Measurements from ENCODE around the gene CARD6. TPM values are rescaled to one million over a fixed set of nuclear protein-coding genes. Genes with fewer than 3 reads are reported as not detected.

Gene CARD6
- total and polyA plus RNA-seq, 2 donors (not counting 1 experiment from before 2014, with no cell fraction given) = 0.72 to 2.7 TPM

- Histone ChIP-seq H2AFZ (ENCODE audit: insufficient read depth, low read depth, low read length, poor library complexity, severe bottlenecking) (no peak within 1 kb of the TSS), H3K79me2 (ENCODE audit: control insufficient read depth, insufficient read depth, low read length) (no peaks in the 10 kb centered on the region), H4K20me1 (ENCODE audit: control insufficient read depth, insufficient read depth, low read length, poor library complexity, severe bottlenecking) (no peaks in the 10 kb centered on the region), H3K4me1 (ENCODE audit: control insufficient read depth in 2 of 2, insufficient read depth in 2 of 2, low read length in 2 of 2) (no peaks in the 10 kb centered on the region), H3K27me3 (replicated peaks in 1 of 4; ENCODE audit: control extremely low read depth in 1 of 4, control insufficient read depth in 3 of 4, insufficient read depth in 4 of 4, low read length in 3 of 4) (peaks cover 0 to 3% (median 0%) of the 10 kb centered on the region in 4 experiments), H3K36me3 (replicated peaks in 1 of 2; ENCODE audit: control extremely low read depth in 1 of 2, control insufficient read depth in 1 of 2, extremely low read depth in 1 of 2, insufficient read depth in 2 of 2, low read length in 1 of 2) (no peaks in the 10 kb centered on the region), H3K9me3 (ENCODE audit: control extremely low read depth in 1 of 3, control insufficient read depth in 2 of 3, insufficient read depth in 1 of 3, low read length in 2 of 3) (no peaks in the 10 kb centered on the region), H3K27ac (ENCODE audit: low read length in 2 of 2) (no peak within 1 kb of the TSS), H3K9ac (ENCODE audit: low read length) (no peak within 1 kb of the TSS), H3K4me2 (replicated peaks; ENCODE audit: low read depth, low read length, poor library complexity, severe bottlenecking) (no peak within 1 kb of the TSS), H3K4me3 (ENCODE audit: control extremely low read depth in 1 of 5, extremely low read depth in 1 of 5, insufficient read depth in 1 of 5, low read depth in 2 of 5, low read length in 4 of 5) (no peak within 1 kb of the TSS)
- H3K27ac Mint-ChIP-seq = no peak within 1 kb of the TSS
- ChIA-PET POLR2A (no interaction called here), CTCF (no interaction called here)
- ATAC-seq (ENCODE audit: low read depth) (no peak), DNase-seq (no peak)
- TF ChIP-seq, protein P1, sequence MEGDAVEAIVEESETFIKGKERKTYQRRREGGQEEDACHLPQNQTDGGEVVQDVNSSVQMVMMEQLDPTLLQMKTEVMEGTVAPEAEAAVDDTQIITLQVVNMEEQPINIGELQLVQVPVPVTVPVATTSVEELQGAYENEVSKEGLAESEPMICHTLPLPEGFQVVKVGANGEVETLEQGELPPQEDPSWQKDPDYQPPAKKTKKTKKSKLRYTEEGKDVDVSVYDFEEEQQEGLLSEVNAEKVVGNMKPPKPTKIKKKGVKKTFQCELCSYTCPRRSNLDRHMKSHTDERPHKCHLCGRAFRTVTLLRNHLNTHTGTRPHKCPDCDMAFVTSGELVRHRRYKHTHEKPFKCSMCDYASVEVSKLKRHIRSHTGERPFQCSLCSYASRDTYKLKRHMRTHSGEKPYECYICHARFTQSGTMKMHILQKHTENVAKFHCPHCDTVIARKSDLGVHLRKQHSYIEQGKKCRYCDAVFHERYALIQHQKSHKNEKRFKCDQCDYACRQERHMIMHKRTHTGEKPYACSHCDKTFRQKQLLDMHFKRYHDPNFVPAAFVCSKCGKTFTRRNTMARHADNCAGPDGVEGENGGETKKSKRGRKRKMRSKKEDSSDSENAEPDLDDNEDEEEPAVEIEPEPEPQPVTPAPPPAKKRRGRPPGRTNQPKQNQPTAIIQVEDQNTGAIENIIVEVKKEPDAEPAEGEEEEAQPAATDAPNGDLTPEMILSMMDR (IDR thresholded peaks at IDR 0.05) = no peak
- no peak for TF ChIP-seq EZH2 (IDR thresholded peaks at IDR 0.05; ENCODE audit: borderline replicate concordance, insufficient read depth, low read depth, low read length, poor library complexity, severe bottlenecking)
- no CpG with 5 or more reads among the region's 3 CpGs for WGBS (ENCODE audit: insufficient coverage)
- no peaks in the 10 kb centered on the region for H3K4me1 Mint-ChIP-seq
- H3K9me3 Mint-ChIP-seq (ENCODE audit: insufficient read depth) = no peaks in the 10 kb centered on the region
- H3K27me3 Mint-ChIP-seq = peaks cover 17% of the 10 kb centered on the region
- H3K4me3 Mint-ChIP-seq = no peak within 1 kb of the TSS
- intact Hi-C loops (cut with micrococcal nuclease) = no loop called here
Observed at GRCh38 chr5:40909264-40909663, 68.1 kb downstream of the CARD6 start, which contains the start of gene C7. Gene C7, plus strand, starts transcription at chr5:40909497. Its CDS starts 114 bp downstream, at chr5:40909611.

- Mint-ChIP-seq H3K27me3 (peaks cover 22% of the 10 kb centered on the region), H3K9me3 (ENCODE audit: insufficient read depth) (no peaks in the 10 kb centered on the region), H3K27ac (no peak overlapping the region), H3K4me3 (no peak overlapping the region), H3K4me1 (no peaks in the 10 kb centered on the region)
- peaks cover 0 to 3% (median under 1%) of the 10 kb centered on the region in 4 experiments for H3K27me3 ChIP-seq (replicated peaks in 1 of 4; ENCODE audit: control extremely low read depth in 1 of 4, control insufficient read depth in 3 of 4, insufficient read depth in 4 of 4, low read length in 3 of 4)
- H4K20me1 ChIP-seq (ENCODE audit: control insufficient read depth, insufficient read depth, low read length, poor library complexity, severe bottlenecking) = no peaks in the 10 kb centered on the region
- TF ChIP-seq EZH2 (IDR thresholded peaks at IDR 0.05; ENCODE audit: borderline replicate concordance, insufficient read depth, low read depth, low read length, poor library complexity, severe bottlenecking) = no peak
- TF ChIP-seq, protein P1 (IDR thresholded peaks at IDR 0.05) = no peak
- ChIA-PET CTCF (interaction anchor here (0.6 kb wide), 1 partner anchor 999 kb away, joined by 3 read pairs; no protein-coding TSS in a partner anchor), POLR2A (no interaction called here)
- no peak for ATAC-seq (ENCODE audit: low read depth)
- H3K27ac ChIP-seq (ENCODE audit: low read length in 2 of 2) = no peak overlapping the region
- H2AFZ ChIP-seq (ENCODE audit: insufficient read depth, low read depth, low read length, poor library complexity, severe bottlenecking) = no peak overlapping the region
- no peak overlapping the region for H3K9ac ChIP-seq (ENCODE audit: low read length)
- no peaks in the 10 kb centered on the region for H3K79me2 ChIP-seq (ENCODE audit: control insufficient read depth, insufficient read depth, low read length)
- intact Hi-C loops (cut with micrococcal nuclease) = no loop called here
- H3K9me3 ChIP-seq (ENCODE audit: control extremely low read depth in 1 of 3, control insufficient read depth in 2 of 3, insufficient read depth in 1 of 3, low read length in 2 of 3) = no peaks in the 10 kb centered on the region
- no peaks in the 10 kb centered on the region for H3K36me3 ChIP-seq (replicated peaks in 1 of 2; ENCODE audit: control extremely low read depth in 1 of 2, control insufficient read depth in 1 of 2, extremely low read depth in 1 of 2, insufficient read depth in 2 of 2, low read length in 1 of 2)
- DNase-seq = no peak
- no peak overlapping the region for H3K4me2 ChIP-seq (replicated peaks; ENCODE audit: low read depth, low read length, poor library complexity, severe bottlenecking)
- no peak overlapping the region for H3K4me3 ChIP-seq (ENCODE audit: control extremely low read depth in 1 of 5, extremely low read depth in 1 of 5, insufficient read depth in 1 of 5, low read depth in 2 of 5, low read length in 4 of 5)
- H3K4me1 ChIP-seq (ENCODE audit: control insufficient read depth in 2 of 2, insufficient read depth in 2 of 2, low read length in 2 of 2) = no peaks in the 10 kb centered on the region
- no CpG with 5 or more reads among the region's 2 CpGs for WGBS (ENCODE audit: insufficient coverage)
Observed at GRCh38 chr5:40909723-40910122, 68.6 kb downstream of the CARD6 start.

Small RNAs within 50 kb of the gene (small RNA-seq; reads per million reads assigned to genes)
- gene SNORD72 (ENCODE audit: insufficient read length, low read depth, low replicate concordance) = 54.8 reads per million, percentile 93 among the genes with 10 or more reads in this experiment

Other genes starting within 250 kb of the CARD6 start
- gene PTGER4, start 161.5 kb upstream of the CARD6 start, total RNA-seq = 26.3 and 26.8 TPM in 2 replicates
- gene PTGER4, start 161.5 kb upstream of the CARD6 start, polyA plus RNA-seq = 76.7 and 85.4 TPM in 2 replicates
- 15.8 and 18.2 TPM in 2 replicates for gene TTC33, start 85.4 kb upstream of the CARD6 start, total RNA-seq
- 1.7 and 2.1 TPM in 2 replicates for gene TTC33, start 85.4 kb upstream of the CARD6 start, polyA plus RNA-seq
- gene PRKAA1, start 43.0 kb upstream of the CARD6 start, total RNA-seq = 103 and 107 TPM in 2 replicates
- gene PRKAA1, start 43.0 kb upstream of the CARD6 start, polyA plus RNA-seq = 39.9 and 44.9 TPM in 2 replicates
- gene RPL37, start 6.1 kb upstream of the CARD6 start, total RNA-seq = 1,932 and 2,240 TPM in 2 replicates
- gene RPL37, start 6.1 kb upstream of the CARD6 start, polyA plus RNA-seq = 141 and 173 TPM in 2 replicates
- gene C7, start 68.1 kb downstream of the CARD6 start, total RNA-seq = not detected in 2 replicates
- gene C7, start 68.1 kb downstream of the CARD6 start, polyA plus RNA-seq = not detected in 2 replicates
- not detected in 2 replicates for gene MROH2B, start 230.0 kb downstream of the CARD6 start, total RNA-seq
- not detected in 2 replicates for gene MROH2B, start 230.0 kb downstream of the CARD6 start, polyA plus RNA-seq

Data from B cell (primary cell).